K562 (cell line): ENCODE data around the gene SLC38A2.

Source experiments
- CTCF ChIP-seq, 3 experiments: IDR thresholded peaks in 2 of 3; conservative IDR thresholded peaks in 1 of 3; 2 replicates each; pipeline ENCODE4 v1.5.1; 2011 to 2012; ENCODE audit warnings: low read length in 3 of 3, mild to moderate bottlenecking in 3 of 3, control low read depth in 2 of 3, improper control_type of control experiment in 1 of 3, inconsistent platforms in 1 of 3, low read depth in 1 of 3, mixed read lengths in 1 of 3, moderate library complexity in 1 of 3; ENCODE audit not compliant: insufficient read depth in 2 of 3
- DPF2 ChIP-seq: fragments of 450-650 bp; IDR thresholded peaks from 2 replicates; pipeline ENCODE4 v1.6.1; 2016
- ELF1 ChIP-seq: fragments of 200-800 bp; sonication (Bioruptor generic); IDR thresholded peaks from 2 replicates; pipeline ENCODE4 v1.6.1; 2016; ENCODE audit warnings: missing genetic modification characterization, missing compliant biosample characterization
- GMEB1 ChIP-seq: fragments of 250-450 bp; sonication (Bioruptor Pico); IDR thresholded peaks from 2 replicates; pipeline ENCODE4 v1.4.0; 2020; ENCODE audit warnings: mild to moderate bottlenecking
- POLR2A ChIP-seq: fragments of 450-650 bp; conservative IDR thresholded peaks from 2 replicates; pipeline ENCODE4 v1.6.1; 2016
- PREB ChIP-seq: sonication (generic); formaldehyde crosslinking; IDR thresholded peaks from 2 replicates; pipeline ENCODE4 v1.8.1; 2023; ENCODE audit warnings: mild to moderate bottlenecking, missing genetic modification reagents
- SMARCC2 ChIP-seq: fragments of 450-650 bp; IDR thresholded peaks from 2 replicates; pipeline ENCODE4 v1.6.1; 2017; ENCODE audit warnings: antibody characterized with exemption, moderate library complexity, mild to moderate bottlenecking, low read depth
- SREBF2 ChIP-seq: sonication (generic); formaldehyde crosslinking; IDR thresholded peaks from 2 replicates; pipeline ENCODE4 v1.4.0; 2020; ENCODE audit warnings: mild to moderate bottlenecking, missing genetic modification reagents
- TFAP4 ChIP-seq: sonication (generic); formaldehyde crosslinking; IDR thresholded peaks from 2 replicates; pipeline ENCODE4 v1.8.0; 2022; ENCODE audit warnings: missing genetic modification reagents, mild to moderate bottlenecking, moderate library complexity, borderline replicate concordance
- ZEB2 ChIP-seq: fragments of 450-650 bp; IDR thresholded peaks from 2 replicates; pipeline ENCODE4 v1.6.1; 2016
- ZNF384 ChIP-seq: IDR thresholded peaks from 2 replicates; pipeline ENCODE4 v1.6.1; 2012; ENCODE audit warnings: low read depth, low read length, improper control_type of control experiment
- ZNF449 ChIP-seq: fragments of 250-450 bp; sonication (Bioruptor Pico); IDR thresholded peaks from 2 replicates; pipeline ENCODE4 v1.8.0; 2022; ENCODE audit warnings: moderate library complexity, mild to moderate bottlenecking, inconsistent platforms

GRCh38 chr12:46419675-46420074 lies 47.1 kb upstream of the SLC38A2 start:
- TF ChIP-seq ZNF449 (CRISPR knock-in tag) (no peak), DPF2 (no peak), CTCF (IDR thresholded peaks at IDR 0.05 in 2 of 3, conservative IDR thresholded peaks at IDR 0.05 in 1 of 3; ENCODE audit: insufficient read depth in 2 of 3, low read depth in 1 of 3, low read length in 3 of 3) (no peak), ZNF384 (no peak), TFAP4 (no peak), ELF1 (tag) (no peak), GMEB1 (no peak), POLR2A (no peak), SMARCC2 (no peak), PREB (CRISPR knock-in tag) (no peak), ZEB2 (no peak), SREBF2 (CRISPR knock-in tag) (no peak)
